Esophagus mucosa (tissue), 1 donor: ENCODE data around the gene AGPAT2. TPM values are rescaled to one million over a fixed set of nuclear protein-coding genes. Genes with fewer than 3 reads are reported as not detected.
A peak's percentile ranks its signal among the peaks of the same experiment; 100 is the strongest.
"Not testable (repeated sequence)": the region's sequence is repeated elsewhere in the genome, so short reads cannot be mapped to it uniquely, and the experiment has no call there.

Experiments
- ATAC-seq: fragments of 200-7000 bp; cut with Tn5 transposase; one replicate; pipeline ENCODE4 v1.9.1; 2020
- total RNA-seq: library from RNA; stranded (reverse); gene quantifications from one replicate; pipeline ENCODE4 v1.2.4, GENCODE V29; 2023
- donor health status: DM: yes; HTN: yes; CAD: no.

The AGPAT2 gene
- total RNA-seq, 1 donor from 2014 or later, result 91.7 TPM

DNA sequence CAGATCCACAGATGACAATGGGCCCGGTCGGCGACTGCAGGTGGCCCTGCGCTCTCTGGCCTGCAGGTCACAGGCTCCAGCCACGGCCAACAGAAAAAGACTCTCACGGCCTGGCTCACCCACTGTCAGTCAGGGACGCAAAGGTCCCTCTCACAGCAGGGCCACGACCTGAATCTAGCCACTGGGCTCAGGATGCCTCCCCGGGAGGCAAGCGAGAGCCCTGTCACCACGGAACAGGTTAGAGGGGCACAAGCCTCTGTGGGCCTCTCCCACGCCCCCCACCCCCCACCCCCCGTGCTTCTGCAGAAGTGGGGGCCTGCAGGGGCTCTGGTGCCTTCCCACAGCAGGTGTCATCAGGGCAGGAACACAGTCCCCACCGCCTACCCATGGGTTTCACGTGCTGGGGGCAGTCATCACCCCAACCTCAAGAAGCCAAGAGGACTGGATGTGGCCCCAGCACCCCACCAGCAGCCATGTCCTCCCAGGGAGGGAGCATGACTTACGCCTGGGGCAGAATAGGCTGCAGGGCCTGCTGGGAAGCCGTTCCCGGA is 41.8 kb downstream of the AGPAT2 start:
- no peak for ATAC-seq

DNA sequence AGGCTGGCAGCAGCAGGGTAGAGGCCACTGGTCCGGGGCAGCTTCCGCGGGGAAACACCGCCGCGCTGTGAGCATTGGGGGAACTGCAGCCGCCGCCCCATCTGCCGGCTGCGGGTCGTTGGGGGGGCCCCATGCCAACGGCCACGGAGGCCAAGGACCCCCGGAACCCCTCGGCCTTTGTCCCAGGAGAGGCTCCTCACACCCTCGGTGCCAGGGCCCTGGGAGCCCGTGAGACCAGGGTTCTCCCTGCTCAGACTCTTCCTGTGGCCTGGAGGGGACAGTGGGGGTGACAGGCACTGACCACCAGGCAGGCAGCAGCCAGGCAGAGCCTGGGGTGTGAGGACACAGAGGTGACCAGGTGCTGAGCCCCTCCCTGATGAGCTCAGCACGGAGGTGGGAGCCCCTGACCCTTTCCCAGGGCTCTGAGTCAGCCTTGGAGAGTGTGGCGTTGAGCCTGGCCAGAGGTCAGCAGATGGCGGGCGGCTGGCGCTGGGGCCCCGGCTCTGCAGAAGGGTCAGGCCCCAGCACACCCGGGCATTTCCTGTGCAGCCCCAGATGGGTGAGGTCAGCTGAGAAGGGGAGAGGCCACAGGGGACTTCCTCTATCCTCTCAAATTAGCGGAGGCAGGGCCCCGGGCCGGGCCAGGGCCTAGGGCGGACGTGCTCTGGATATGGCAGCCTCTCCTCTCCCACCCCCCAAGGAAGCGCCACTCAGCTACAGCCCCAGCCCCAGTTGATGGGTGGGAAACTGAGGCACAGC is 42.5 kb downstream of the AGPAT2 start:
- ATAC-seq, result peak; percentile 47

DNA sequence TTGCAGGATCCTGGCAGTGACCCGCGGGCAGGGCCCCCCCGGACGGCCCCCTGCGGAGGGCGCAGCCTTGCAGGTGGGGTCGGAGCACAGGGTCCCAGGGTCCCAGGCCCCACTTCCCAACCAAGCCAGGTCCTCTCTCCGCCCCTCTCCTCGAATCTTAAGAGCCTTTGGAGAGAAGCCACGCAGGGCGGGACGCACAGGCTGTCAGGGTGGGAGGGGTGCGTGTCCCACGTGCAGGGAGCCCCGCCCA is 43.0 kb downstream of the AGPAT2 start:
- peak; percentile 89 for ATAC-seq

GRCh38 chr9:136643596-136644342 is 43.5 kb downstream of the AGPAT2 start:
- no peak for ATAC-seq

DNA sequence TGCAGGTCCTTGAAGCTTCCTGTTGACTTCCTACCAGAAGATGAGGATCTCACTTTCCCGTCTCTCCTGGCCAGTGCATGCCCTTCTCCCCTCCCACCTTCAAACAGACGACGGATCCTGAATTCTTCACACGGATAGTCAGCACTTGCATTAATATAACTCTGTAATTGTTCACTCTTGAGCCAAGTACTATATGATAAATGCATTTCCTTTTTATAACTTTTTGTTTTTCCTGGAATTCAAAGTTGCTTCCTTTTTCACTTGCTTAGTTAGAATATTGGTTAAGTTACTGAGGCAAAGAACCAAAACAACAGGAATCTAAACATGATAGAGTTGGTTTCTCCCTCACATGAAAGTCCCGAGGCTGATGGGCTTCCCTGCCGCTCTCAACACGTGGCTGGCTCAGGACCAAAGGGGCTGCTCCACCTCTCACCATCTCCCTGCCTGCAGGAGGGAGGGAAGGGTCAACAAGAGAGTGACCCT is 44.8 kb downstream of the AGPAT2 start:
- no peak for ATAC-seq

DNA sequence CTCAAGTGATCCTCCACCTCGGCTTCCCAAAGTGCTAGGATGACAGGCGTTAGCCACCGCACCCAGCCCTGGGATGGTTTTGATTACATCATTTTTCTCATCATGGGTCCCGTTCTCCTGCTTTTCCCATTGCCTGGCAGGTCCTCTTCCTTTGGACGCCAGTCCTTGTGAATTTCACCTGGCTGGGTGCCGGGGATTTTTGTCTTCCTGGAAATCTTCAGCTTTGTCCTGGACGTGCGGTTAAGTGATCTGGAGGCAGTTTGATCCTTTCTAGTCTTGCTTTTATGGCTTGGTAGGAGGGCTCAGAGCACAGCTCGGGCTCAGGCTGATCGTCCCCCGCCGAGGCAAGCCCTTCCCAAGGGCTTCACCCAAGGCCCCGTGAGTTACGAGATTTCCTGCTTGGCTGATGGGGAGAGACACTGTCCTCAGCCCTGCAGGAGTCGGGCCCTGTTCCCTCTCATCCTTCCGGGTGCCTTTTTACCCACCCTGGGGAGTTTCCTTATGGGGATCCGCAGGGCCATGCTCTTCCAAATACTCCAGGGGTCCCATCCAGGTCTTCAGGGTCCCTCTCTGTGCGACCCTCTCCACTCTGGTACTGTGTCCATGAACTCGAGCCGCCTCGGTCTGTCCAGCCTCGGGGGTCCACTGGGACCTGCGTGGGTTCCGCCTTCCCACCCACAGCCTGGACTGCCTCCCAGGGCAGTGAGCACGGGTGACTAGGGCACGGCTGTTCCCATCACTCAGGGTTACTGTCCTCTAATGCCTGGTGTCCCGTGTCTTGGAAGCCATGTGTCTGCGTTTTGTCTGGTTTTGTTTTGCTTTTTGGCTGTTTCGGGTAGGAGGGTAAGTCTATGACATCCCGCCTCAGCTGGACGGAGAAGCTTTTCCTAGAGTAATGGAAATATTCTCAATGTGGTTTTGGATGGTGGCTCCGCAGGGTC is 46.8 kb downstream of the AGPAT2 start:
- ATAC-seq, result no peak

- peak; percentile 65 for ATAC-seq
Measured at GRCh38 chr9:136634904-136635303, 52.4 kb downstream of the AGPAT2 start.

- not testable (repeated sequence) for ATAC-seq
Measured at GRCh38 chr9:136632491-136633106, 54.7 kb downstream of the AGPAT2 start.

- not testable (repeated sequence) for ATAC-seq
Measured at GRCh38 chr9:136632072-136632471, 55.2 kb downstream of the AGPAT2 start.

- ATAC-seq, result peak; percentile 77
Measured at GRCh38 chr9:136631038-136632000, 55.9 kb downstream of the AGPAT2 start.

DNA sequence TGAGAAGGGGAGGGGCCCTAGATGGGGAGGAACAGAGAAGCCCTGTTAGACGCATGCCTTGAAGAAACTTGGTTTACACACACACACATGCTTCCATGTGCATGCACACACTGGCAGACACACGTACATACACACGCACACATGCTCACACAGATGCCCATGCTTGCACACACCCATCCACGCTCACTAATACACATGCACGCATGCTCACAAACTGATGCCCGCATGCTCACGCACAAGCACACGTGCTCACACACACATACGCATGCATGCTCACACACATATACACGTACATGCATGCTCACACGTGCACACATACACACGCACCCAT is 56.6 kb downstream of the AGPAT2 start:
- no peak for ATAC-seq

GRCh38 chr9:136629879-136630661 is 57.2 kb downstream of the AGPAT2 start:
- ATAC-seq, result peak; percentile 25

DNA sequence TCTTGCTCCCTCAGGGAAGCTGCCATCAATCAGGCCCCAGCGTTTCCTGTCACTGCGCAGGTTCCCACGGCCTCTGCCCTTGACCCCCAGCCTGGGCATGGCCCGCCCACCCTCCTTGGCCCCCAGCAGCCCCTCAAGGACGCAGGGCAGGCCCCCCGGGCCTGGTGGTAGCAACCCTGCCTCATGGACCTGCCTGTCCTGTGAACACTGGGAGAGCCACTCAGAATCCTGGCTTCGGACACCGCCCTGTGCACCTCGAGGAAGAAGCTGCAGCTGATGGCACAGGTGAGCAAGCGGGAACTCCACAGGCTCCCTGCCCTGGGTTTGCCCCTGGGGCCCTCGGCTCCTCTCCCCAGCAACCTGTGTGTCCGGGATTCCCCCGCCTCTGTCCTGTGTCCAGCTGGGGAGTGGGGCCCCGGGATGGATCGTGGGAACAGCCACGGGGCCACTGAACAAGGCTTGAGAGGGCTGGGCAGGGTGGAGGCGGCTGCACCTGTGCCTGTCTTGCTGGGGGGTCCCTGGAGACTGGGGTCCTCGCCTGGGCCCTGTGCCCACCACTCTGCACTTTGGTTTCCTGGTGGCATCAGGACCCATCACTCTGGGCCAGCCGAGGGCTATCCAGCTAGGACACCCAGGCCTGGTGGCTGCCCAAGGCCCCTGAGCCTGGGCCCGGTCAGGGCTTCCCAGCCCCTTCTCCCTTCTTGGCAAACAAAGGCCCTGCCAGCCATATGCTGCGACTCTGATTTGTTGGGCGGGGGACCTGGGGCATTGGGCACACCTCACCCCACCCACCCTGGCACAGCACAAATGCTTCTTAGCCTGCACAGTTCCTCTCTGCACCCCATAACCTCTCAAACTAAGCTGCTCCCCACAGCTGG is 58.0 kb downstream of the AGPAT2 start:
- no peak for ATAC-seq

GRCh38 chr9:136628268-136628667 is 59.0 kb downstream of the AGPAT2 start:
- ATAC-seq, result no peak

- no peak for ATAC-seq
Measured at GRCh38 chr9:136627703-136628102, 59.6 kb downstream of the AGPAT2 start.

DNA sequence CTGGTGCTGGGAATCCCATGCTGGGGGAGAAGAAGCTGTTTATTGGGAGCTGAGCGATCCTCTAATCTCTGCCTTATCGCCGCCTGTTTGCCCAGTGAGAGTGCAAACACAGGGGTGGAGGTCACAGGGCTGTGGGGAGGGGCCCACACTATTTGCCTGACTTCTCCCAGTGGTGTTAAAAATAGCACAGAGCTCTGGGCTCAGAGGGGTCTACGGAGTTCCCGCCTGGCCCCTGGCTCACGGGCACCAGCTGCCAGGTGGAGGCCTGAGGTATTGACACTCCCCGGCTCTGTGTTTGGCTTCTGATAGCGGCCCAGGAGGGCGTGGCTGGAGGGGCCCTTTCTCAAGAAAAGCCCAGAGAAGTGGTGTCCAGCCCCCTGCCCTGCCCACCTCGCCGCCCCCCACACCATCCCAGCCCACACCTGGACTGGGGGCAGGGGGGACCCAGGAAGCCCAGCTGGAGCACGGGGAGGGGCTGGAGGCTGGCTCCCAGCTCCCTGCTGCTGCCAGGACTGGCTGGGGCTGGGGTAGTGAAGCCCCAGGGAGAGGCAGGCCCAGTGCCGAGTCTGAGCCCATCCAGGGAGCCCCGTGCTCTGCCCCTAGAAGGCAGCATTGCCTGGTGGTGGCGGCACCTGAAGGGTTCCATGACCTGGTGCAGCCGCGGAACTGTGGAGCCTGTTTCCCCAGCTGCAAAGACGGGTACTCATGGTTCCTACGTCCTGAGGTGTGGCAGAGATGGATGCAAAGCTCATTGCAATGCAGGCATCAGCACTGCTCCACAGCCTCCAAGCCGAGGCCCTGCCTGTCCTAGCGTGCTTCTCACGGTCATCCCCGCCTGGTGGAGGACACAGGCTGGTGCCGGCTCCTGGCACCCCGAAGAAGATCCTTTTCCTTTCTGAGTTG is 60.3 kb downstream of the AGPAT2 start:
- peak; percentile 25 for ATAC-seq

DNA sequence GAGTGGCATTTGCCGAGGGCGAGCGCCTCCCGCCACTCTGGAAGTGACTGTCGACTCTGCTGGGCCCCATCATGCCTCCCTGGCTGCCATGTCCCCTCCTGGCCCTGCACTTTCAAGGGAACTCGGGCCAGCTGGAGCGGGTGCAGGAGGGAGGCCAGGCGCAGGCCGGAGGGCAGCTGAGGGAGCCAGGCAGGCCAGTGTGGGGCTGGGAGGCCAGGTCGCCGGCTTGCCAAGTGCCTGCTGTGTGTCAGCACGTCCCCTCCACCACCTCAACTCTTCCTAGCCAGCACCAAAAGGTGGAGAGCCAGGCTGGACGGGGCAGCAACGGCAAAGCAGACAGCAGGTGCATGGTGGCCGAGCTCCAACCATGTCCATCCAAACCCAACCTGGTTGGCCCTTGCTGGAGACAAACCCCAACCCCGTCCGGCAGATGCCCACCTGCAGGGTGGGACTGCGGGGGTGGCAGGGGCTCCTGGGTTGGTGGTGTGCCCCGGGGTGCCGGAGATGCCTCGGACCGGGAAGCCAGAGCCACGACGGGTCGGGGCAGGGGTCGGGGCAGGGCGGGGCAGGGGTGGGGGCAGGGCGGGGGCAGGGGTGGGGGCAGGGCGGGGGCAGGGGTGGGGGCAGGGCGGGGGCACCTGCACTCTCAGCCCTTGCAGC is 61.1 kb downstream of the AGPAT2 start:
- ATAC-seq, result no peak
